Measurements from ENCODE around the gene POLR1A. TPM values are rescaled to one million over a fixed set of nuclear protein-coding genes. Genes with fewer than 3 reads are reported as not detected.

POLR1A gene
- total RNA-seq, 2 donors from 2014 or later = 19.0 to 38.2 TPM

GRCh38 chr2:85978883-85979780 is 126.6 kb downstream of the POLR1A start:
- Histone ChIP-seq H3K27me3 (replicated peaks; ENCODE audit: insufficient read depth) (no peaks in the 10 kb centered on the region), H3K36me3 (no peaks in the 10 kb centered on the region), H3K9me3 (no peaks in the 10 kb centered on the region), H3K27ac (no peak overlapping the region), H3K4me1 (ENCODE audit: control insufficient read depth in 1 of 2, low read depth in 2 of 2) (peaks cover 11 to 13% of the 10 kb centered on the region in 2 donors), H3K4me3 (no peak overlapping the region)
- TF ChIP-seq, protein P1, sequence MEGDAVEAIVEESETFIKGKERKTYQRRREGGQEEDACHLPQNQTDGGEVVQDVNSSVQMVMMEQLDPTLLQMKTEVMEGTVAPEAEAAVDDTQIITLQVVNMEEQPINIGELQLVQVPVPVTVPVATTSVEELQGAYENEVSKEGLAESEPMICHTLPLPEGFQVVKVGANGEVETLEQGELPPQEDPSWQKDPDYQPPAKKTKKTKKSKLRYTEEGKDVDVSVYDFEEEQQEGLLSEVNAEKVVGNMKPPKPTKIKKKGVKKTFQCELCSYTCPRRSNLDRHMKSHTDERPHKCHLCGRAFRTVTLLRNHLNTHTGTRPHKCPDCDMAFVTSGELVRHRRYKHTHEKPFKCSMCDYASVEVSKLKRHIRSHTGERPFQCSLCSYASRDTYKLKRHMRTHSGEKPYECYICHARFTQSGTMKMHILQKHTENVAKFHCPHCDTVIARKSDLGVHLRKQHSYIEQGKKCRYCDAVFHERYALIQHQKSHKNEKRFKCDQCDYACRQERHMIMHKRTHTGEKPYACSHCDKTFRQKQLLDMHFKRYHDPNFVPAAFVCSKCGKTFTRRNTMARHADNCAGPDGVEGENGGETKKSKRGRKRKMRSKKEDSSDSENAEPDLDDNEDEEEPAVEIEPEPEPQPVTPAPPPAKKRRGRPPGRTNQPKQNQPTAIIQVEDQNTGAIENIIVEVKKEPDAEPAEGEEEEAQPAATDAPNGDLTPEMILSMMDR (IDR thresholded peaks at IDR 0.05) = no peak
- ATAC-seq (ENCODE audit: insufficient number of reproducible peaks, low FRiP score, low read depth) = no peak
- DNase-seq (ENCODE audit: low spot score) = no peak

GRCh38 chr2:85976106-85976920 is 129.4 kb downstream of the POLR1A start:
- Histone ChIP-seq H3K4me3 (no peak overlapping the region), H3K4me1 (ENCODE audit: control insufficient read depth in 1 of 2, low read depth in 2 of 2) (peaks cover 11 to 13% of the 10 kb centered on the region in 2 donors), H3K27ac (no peak overlapping the region), H3K27me3 (replicated peaks; ENCODE audit: insufficient read depth) (no peaks in the 10 kb centered on the region), H3K9me3 (no peaks in the 10 kb centered on the region), H3K36me3 (no peaks in the 10 kb centered on the region)
- DNase-seq (ENCODE audit: low spot score) (no peak), ATAC-seq (ENCODE audit: insufficient number of reproducible peaks, low FRiP score, low read depth) (no peak)
- TF ChIP-seq, protein P1 (IDR thresholded peaks at IDR 0.05) = no peak

DNA sequence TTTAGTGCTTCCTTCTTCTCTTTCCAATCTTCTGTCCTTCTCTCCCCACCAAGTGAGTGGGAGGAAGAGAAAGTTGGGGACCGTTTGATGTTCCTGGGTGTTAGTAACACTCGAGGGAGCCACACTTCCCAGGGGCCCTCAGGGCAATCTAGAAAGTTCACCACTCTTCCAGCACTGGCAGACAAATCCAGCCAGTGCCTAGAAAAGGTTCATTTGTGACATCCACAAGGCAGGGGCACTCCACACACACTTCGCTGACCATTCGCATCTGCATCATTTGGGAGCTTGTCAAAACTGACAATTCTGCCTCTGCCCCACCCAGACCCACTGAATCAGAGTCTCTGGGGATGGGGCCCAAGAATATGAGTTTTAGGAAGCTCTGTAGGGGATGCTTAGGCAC is 130.1 kb downstream of the POLR1A start:
- H3K27me3 ChIP-seq (replicated peaks; ENCODE audit: insufficient read depth) = no peaks in the 10 kb centered on the region
- no peak overlapping the region for H3K27ac ChIP-seq
- H3K4me1 ChIP-seq (ENCODE audit: control insufficient read depth in 1 of 2, low read depth in 2 of 2) = peaks cover 11 to 13% of the 10 kb centered on the region in 2 donors
- H3K36me3 ChIP-seq = no peaks in the 10 kb centered on the region
- TF ChIP-seq, protein P1 (IDR thresholded peaks at IDR 0.05) = no peak
- DNase-seq (ENCODE audit: low spot score) (no peak), ATAC-seq (ENCODE audit: insufficient number of reproducible peaks, low FRiP score, low read depth) (no peak)
- H3K9me3 ChIP-seq = no peaks in the 10 kb centered on the region
- no peak overlapping the region for H3K4me3 ChIP-seq

- DNase-seq (ENCODE audit: low spot score) (no peak), ATAC-seq (ENCODE audit: insufficient number of reproducible peaks, low FRiP score, low read depth) (no peak)
- no peaks in the 10 kb centered on the region for H3K9me3 ChIP-seq
- H3K27me3 ChIP-seq (replicated peaks; ENCODE audit: insufficient read depth) = no peaks in the 10 kb centered on the region
- TF ChIP-seq, protein P1 (IDR thresholded peaks at IDR 0.05) = no peak
- no peak overlapping the region for H3K4me3 ChIP-seq
- no peak overlapping the region for H3K27ac ChIP-seq
- no peaks in the 10 kb centered on the region for H3K36me3 ChIP-seq
- peaks cover 9 to 13% of the 10 kb centered on the region in 2 donors for H3K4me1 ChIP-seq (ENCODE audit: control insufficient read depth in 1 of 2, low read depth in 2 of 2)
Measured at GRCh38 chr2:85974390-85974789, 131.3 kb downstream of the POLR1A start.

- TF ChIP-seq, protein P1 (IDR thresholded peaks at IDR 0.05) = no peak
- no peaks in the 10 kb centered on the region for H3K27me3 ChIP-seq (replicated peaks; ENCODE audit: insufficient read depth)
- no peak for ATAC-seq (ENCODE audit: insufficient number of reproducible peaks, low FRiP score, low read depth)
Measured at GRCh38 chr2:85972355-85972754, 133.3 kb downstream of the POLR1A start.

More at GRCh38 chr2:85972355-85972754, 133.3 kb downstream of the POLR1A start:
- Histone ChIP-seq H3K9me3 (no peaks in the 10 kb centered on the region), H3K4me3 (no peak overlapping the region), H3K36me3 (no peaks in the 10 kb centered on the region), H3K27ac (no peak overlapping the region), H3K4me1 (ENCODE audit: control insufficient read depth in 1 of 2, low read depth in 2 of 2) (peaks cover 0 to 2% of the 10 kb centered on the region in 2 donors)
- no peak for DNase-seq (ENCODE audit: low spot score)
